Spleen (tissue), 11 donors: ENCODE data around the gene PRKCA. TPM values are rescaled to one million over a fixed set of nuclear protein-coding genes. Genes with fewer than 3 reads are reported as not detected.

Experiments
- DNase-seq: peaks from one replicate; pipeline ENCODE4 v3.0.0-alpha.2; 2020
- H3K27ac ChIP-seq, 8 donors: fragments of 200-600 bp; sonication (generic) in 7 of 8; 1 replicate in 4 of 8; 2 replicates in 4 of 8; pipeline versions ENCODE4 v1.5.0 to v1.8.0; 2016 to 2021; ENCODE audit warnings: inconsistent platforms in 4 of 8, mild to moderate bottlenecking in 4 of 8, moderate library complexity in 1 of 8
- H3K27me3 ChIP-seq, 7 donors: fragments of 200-600 bp; sonication (generic) in 6 of 7; replicated peaks in 1 of 7; 1 replicate in 4 of 7; 2 replicates in 3 of 7; pipeline versions ENCODE4 v1.5.0 to v1.8.0; 2016 to 2021; ENCODE audit warnings: inconsistent platforms in 3 of 7, mild to moderate bottlenecking in 1 of 7
- H3K36me3 ChIP-seq, 6 donors: fragments of 200-600 bp; sonication (generic) in 5 of 6; 1 replicate in 4 of 6; 2 replicates in 2 of 6; pipeline versions ENCODE4 v1.5.0 to v1.8.0; 2016 to 2021; ENCODE audit warnings: inconsistent platforms in 2 of 6
- H3K4me1 ChIP-seq, 6 donors: fragments of 200-600 bp; sonication (generic) in 5 of 6; 1 replicate in 3 of 6; 2 replicates in 3 of 6; pipeline versions ENCODE4 v1.5.0 to v1.8.0; 2016 to 2021; ENCODE audit warnings: inconsistent platforms in 3 of 6
- H3K4me3 ChIP-seq, 8 donors: fragments of 200-600 bp; sonication (generic) in 7 of 8; 1 replicate in 4 of 8; 2 replicates in 4 of 8; pipeline versions ENCODE4 v1.5.0 to v1.8.0; 2016 to 2021; ENCODE audit warnings: inconsistent platforms in 4 of 8, mild to moderate bottlenecking in 4 of 8, moderate library complexity in 2 of 8
- H3K9me3 ChIP-seq, 8 donors: fragments of 200-600 bp; sonication (generic) in 7 of 8; 1 replicate in 4 of 8; 2 replicates in 4 of 8; pipeline versions ENCODE4 v1.5.0 to v1.8.0; 2016 to 2021; ENCODE audit warnings: inconsistent platforms in 4 of 8
- POLR2A ChIP-seq, 3 donors: fragments of 450-650 bp; IDR thresholded peaks; one replicate each; pipeline ENCODE4 v1.5.1; 2017; ENCODE audit warnings: antibody characterized with exemption in 3 of 3, mild to moderate bottlenecking in 1 of 3
- POLR2AphosphoS5 ChIP-seq, 3 donors: sonication (generic); formaldehyde crosslinking; IDR thresholded peaks; one replicate each; pipeline ENCODE4 v1.5.1; 2017; ENCODE audit warnings: antibody characterized with exemption in 3 of 3
- WGBS, 5 donors: extraction: QIAGEN DNeasy Blood & Tissue Kit in 3 of 5; methylation state at CpG; one replicate each; pipeline versions ENCODE4 v1.1.5 to v1.1.7; 2013 to 2018; 5-methylcytosine and 5-hydroxymethylcytosine counted together
- intact Hi-C: fragments of 100-400 bp; cut with DNase I; formaldehyde crosslinking; loops from one replicate; pipeline ENCODE4 v1.15.0; 2023; ENCODE audit warnings: low total_unique reads
- polyA plus RNA-seq, 3 donors: library from polyadenylated mRNA; stranded (reverse); fragments of 200-250 nt; gene quantifications; one replicate each; pipeline ENCODE4 v1.2.1, GENCODE V29; 2013
- total RNA-seq, 7 donors: library from RNA; depleted of rRNA in 3 of 7; stranded (reverse); fragments of >200 nt in 3 of 7; fragmentation: NEBNext Ultra II Directional in 4 of 7; extraction: Animal tissue kit (Norgen Biotek cat#: 25700) in 4 of 7; gene quantifications; one replicate each; pipeline versions ENCODE4 v1.1.0 to v1.2.1, GENCODE V29; 2016 to 2021
- TF ChIP-seq, protein P1 (sequence below), 11 experiments: fragments of 200-600 bp in 7 of 11; fragments of 450-650 bp in 4 of 11; sonication (generic) in 4 of 11; IDR thresholded peaks in 8 of 11; conservative IDR thresholded peaks in 3 of 11; 1 replicate in 7 of 11; 2 replicates in 4 of 11; pipeline versions ENCODE4 v1.4.0 to v1.8.0; 2016 to 2021; ENCODE audit warnings: antibody characterized with exemption in 11 of 11, inconsistent platforms in 4 of 11, mild to moderate bottlenecking in 1 of 11
- donor health status: healthy with polysubstance abuse.
- donor health status: DM: no; HTN: no; CAD: no; lungs with moderate emphysema.
- donor health status: DM: no; HTN: no; CAD: no.
- donor health status: Bipolar disorder and iron deficiency.
- donor health status: healthy.
- donor health status: DM: no; HTN: no; CAD: no.
- donor health status: DM: yes; HTN: yes; CAD: no.

PRKCA gene
- total and polyA plus RNA-seq, 10 donors, result 1.7 to 59.7 (median 31.2) TPM

DNA sequence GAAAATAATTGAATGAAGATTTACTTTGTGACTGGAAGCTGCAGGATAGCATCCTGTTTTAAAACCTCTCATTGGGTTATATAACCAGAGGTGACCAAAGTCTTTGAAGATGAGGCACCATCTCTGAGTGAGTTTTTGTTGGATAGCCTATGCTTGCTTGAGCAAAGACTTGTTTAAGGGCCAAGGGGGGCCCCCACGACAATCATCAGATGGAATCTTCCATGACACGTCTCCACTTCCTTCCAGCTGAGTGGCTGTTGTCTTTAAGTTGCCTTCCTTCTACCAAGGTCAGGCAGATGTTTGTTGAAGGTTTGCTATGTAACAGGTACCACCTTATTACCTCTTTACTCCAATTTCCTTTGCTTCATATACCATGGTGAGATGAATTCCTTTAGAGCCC, 188.8 kb downstream of the PRKCA start:
- WGBS, 5 donors, result 36 to 67% (median 61%) methylated on average over 2 of the region's 2 CpGs
- intact Hi-C loops, result no loop called here
- DNase-seq, result no peak
- Histone ChIP-seq H3K36me3 (no peaks in the 10 kb centered on the region), H3K9me3 (no peaks in the 10 kb centered on the region), H3K4me3 (no peak overlapping the region), H3K4me1 (peaks cover 0 to 23% (median 7%) of the 10 kb centered on the region in 6 donors), H3K27ac (no peak overlapping the region), H3K27me3 (no peaks in the 10 kb centered on the region)
- TF ChIP-seq, protein P1, sequence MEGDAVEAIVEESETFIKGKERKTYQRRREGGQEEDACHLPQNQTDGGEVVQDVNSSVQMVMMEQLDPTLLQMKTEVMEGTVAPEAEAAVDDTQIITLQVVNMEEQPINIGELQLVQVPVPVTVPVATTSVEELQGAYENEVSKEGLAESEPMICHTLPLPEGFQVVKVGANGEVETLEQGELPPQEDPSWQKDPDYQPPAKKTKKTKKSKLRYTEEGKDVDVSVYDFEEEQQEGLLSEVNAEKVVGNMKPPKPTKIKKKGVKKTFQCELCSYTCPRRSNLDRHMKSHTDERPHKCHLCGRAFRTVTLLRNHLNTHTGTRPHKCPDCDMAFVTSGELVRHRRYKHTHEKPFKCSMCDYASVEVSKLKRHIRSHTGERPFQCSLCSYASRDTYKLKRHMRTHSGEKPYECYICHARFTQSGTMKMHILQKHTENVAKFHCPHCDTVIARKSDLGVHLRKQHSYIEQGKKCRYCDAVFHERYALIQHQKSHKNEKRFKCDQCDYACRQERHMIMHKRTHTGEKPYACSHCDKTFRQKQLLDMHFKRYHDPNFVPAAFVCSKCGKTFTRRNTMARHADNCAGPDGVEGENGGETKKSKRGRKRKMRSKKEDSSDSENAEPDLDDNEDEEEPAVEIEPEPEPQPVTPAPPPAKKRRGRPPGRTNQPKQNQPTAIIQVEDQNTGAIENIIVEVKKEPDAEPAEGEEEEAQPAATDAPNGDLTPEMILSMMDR (IDR thresholded peaks at IDR 0.05 in 8 of 11, conservative IDR thresholded peaks at IDR 0.05 in 3 of 11), result no peak
- TF ChIP-seq POLR2AphosphoS5 (IDR thresholded peaks at IDR 0.05) (no peak), POLR2A (IDR thresholded peaks at IDR 0.05) (no peak)

DNA sequence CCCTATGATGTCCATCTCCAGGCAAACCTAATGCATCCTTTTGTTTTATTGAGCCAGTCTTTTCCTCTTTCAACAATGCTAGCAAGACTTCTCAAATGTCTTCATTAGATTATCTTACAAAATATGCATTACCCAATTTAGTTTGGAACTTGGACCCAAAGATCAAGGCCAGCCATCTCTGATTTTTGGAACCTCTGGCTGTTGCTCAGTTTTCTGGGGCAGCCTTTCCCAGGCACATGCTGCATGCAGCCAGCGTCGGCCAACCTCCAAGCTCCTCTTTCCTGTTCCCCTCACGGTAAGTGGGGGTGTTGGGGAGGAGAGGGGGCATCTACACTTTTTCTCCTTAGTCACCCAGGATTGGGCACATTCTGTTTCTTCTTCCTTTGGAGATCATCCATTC, 189.3 kb downstream of the PRKCA start:
- DNase-seq, result no peak
- TF ChIP-seq, protein P1 (IDR thresholded peaks at IDR 0.05 in 8 of 11, conservative IDR thresholded peaks at IDR 0.05 in 3 of 11), result no peak
- TF ChIP-seq POLR2A (IDR thresholded peaks at IDR 0.05) (no peak), POLR2AphosphoS5 (IDR thresholded peaks at IDR 0.05) (no peak)
- intact Hi-C loops, result no loop called here
- H3K4me1 ChIP-seq, result peaks cover 0 to 23% (median 7%) of the 10 kb centered on the region in 6 donors
- no peak overlapping the region for H3K4me3 ChIP-seq
- H3K27me3 ChIP-seq, result no peaks in the 10 kb centered on the region
- H3K36me3 ChIP-seq, result no peaks in the 10 kb centered on the region
- no peak overlapping the region for H3K27ac ChIP-seq
- H3K9me3 ChIP-seq, result no peaks in the 10 kb centered on the region
- WGBS, 5 donors, result 74 to 95% (median 83%) methylated on average over 3 of the region's 3 CpGs

DNA sequence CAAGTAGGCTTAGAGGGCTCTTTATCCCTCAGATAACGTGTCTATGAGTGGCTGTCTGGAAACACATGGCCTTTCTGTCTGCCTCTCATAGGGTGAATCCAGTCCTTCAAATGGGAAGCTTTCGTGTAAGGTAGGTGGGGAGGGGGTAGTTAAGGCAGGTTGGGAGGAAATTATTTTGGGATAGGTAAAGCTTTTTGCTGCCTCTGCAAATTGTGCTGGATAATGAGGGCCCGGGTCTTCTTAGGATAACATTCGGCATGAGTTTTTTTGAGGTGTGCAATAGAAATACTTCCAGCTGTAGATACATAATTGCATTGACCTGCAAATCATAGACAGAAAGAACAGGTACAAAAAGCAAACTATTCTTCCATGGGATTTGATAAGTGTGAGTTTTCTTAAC, 189.7 kb downstream of the PRKCA start:
- no peak for DNase-seq
- TF ChIP-seq, protein P1 (IDR thresholded peaks at IDR 0.05 in 8 of 11, conservative IDR thresholded peaks at IDR 0.05 in 3 of 11), result no peak
- TF ChIP-seq POLR2A (IDR thresholded peaks at IDR 0.05), result no peak
- no peak for TF ChIP-seq POLR2AphosphoS5 (IDR thresholded peaks at IDR 0.05)
- Histone ChIP-seq H3K27me3 (no peaks in the 10 kb centered on the region), H3K27ac (no peak overlapping the region), H3K36me3 (no peaks in the 10 kb centered on the region), H3K4me1 (peaks cover 0 to 23% (median 7%) of the 10 kb centered on the region in 6 donors), H3K4me3 (no peak overlapping the region), H3K9me3 (no peaks in the 10 kb centered on the region)
- 86 to 95% (median 93%) methylated on average over 4 of the region's 4 CpGs for WGBS, 5 donors
- intact Hi-C loops, result no loop called here

DNA sequence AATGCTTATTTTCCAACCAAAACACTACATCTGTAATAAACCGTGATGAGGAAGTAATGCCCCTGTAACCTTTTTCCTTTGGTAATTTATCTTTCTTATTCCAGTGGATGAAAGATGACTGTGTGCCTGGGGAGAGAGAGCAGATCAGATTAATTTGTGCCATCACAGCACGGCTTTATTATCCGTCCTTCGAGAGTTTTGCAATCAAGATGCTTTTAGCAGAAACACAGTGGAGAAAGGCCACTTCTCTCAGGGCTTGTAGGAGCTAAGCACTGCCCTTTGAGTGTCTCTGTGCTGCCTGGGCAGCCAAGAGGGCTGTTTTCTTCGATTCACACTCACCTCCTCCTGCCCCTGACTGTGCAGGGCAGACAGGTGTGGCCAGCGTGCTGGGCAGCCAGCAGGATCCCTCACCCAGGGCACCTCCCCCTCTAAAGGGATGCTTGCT, 190.2 kb downstream of the PRKCA start:
- Histone ChIP-seq H3K27ac (no peak overlapping the region), H3K36me3 (no peaks in the 10 kb centered on the region), H3K9me3 (no peaks in the 10 kb centered on the region), H3K27me3 (no peaks in the 10 kb centered on the region), H3K4me3 (no peak overlapping the region), H3K4me1 (peaks cover 0 to 23% (median 7%) of the 10 kb centered on the region in 6 donors)
- no peak for DNase-seq
- no peak for TF ChIP-seq POLR2A (IDR thresholded peaks at IDR 0.05)
- TF ChIP-seq POLR2AphosphoS5 (IDR thresholded peaks at IDR 0.05), result no peak
- TF ChIP-seq, protein P1 (IDR thresholded peaks at IDR 0.05 in 8 of 11, conservative IDR thresholded peaks at IDR 0.05 in 3 of 11), result no peak
- 46 to 53% (median 50%) methylated on average over 6 of the region's 6 CpGs for WGBS, 5 donors
- intact Hi-C loops, result no loop called here
